CD4-positive, CD25-positive, alpha-beta regulatory T cell (primary cell): ENCODE data around the gene CACNA2D1. TPM values are rescaled to one million over a fixed set of nuclear protein-coding genes. Genes with fewer than 3 reads are reported as not detected.

Source experiments
- ATAC-seq, 2 donors: fragments of 150-1000 bp; cut with Tn5 transposase; one replicate each; pipeline ENCODE4 v1.10.0; 2021; ENCODE audit warnings: low read depth in 2 of 2, moderate number of reproducible peaks in 2 of 2, moderate library complexity in 1 of 2
- DNase-seq, 3 donors: peaks; one replicate each; pipeline versions ENCODE4 v3.0.0 to v3.0.0-alpha.2; 2012 to 2022; ENCODE audit warnings: mixed read lengths in 1 of 3
- H3K27ac ChIP-seq: one replicate; pipeline ENCODE4 v1.7.0; 2013; ENCODE audit warnings: mild to moderate bottlenecking, low read length; ENCODE audit not compliant: insufficient read depth, poor library complexity, severe bottlenecking
- H3K27me3 ChIP-seq: one replicate; pipeline ENCODE4 v1.7.0; 2013; ENCODE audit warnings: low read length; ENCODE audit not compliant: control insufficient read depth, insufficient read depth
- H3K36me3 ChIP-seq: one replicate; pipeline ENCODE4 v1.7.0; 2013; ENCODE audit warnings: mild to moderate bottlenecking, low read length, moderate library complexity; ENCODE audit not compliant: control insufficient read depth, insufficient read depth
- H3K4me1 ChIP-seq: 2 replicates; pipeline ENCODE4 v1.7.0; 2013; ENCODE audit warnings: mild to moderate bottlenecking, low read length; ENCODE audit not compliant: insufficient read depth, control insufficient read depth, poor library complexity, severe bottlenecking
- H3K4me3 ChIP-seq: one replicate; pipeline ENCODE4 v1.7.0; 2013; ENCODE audit warnings: low read depth, mild to moderate bottlenecking, low read length, moderate library complexity
- H3K9me3 ChIP-seq, 2 experiments: 1 replicate in 1 of 2; 2 replicates in 1 of 2; pipeline ENCODE4 v1.7.0; 2013; ENCODE audit warnings: low read length in 2 of 2, mild to moderate bottlenecking in 1 of 2, moderate library complexity in 1 of 2; ENCODE audit not compliant: control insufficient read depth in 2 of 2
- H3K27ac Mint-ChIP-seq, 3 donors: one replicate each; pipeline ENCODE4 v1.8.0; 2020 to 2022; ENCODE audit warnings: mild to moderate bottlenecking in 3 of 3, mixed read lengths in 3 of 3, moderate library complexity in 2 of 3
- H3K27me3 Mint-ChIP-seq: one replicate; pipeline ENCODE4 v1.8.0; 2022; ENCODE audit warnings: mild to moderate bottlenecking, mixed read lengths
- H3K36me3 Mint-ChIP-seq: one replicate; pipeline ENCODE4 v1.8.0; 2020; ENCODE audit warnings: mixed read lengths
- H3K4me1 Mint-ChIP-seq, 4 donors: one replicate each; pipeline ENCODE4 v1.8.0; 2020 to 2022; ENCODE audit warnings: mixed read lengths in 4 of 4, mild to moderate bottlenecking in 1 of 4
- H3K4me3 Mint-ChIP-seq, 4 donors: one replicate each; pipeline ENCODE4 v1.8.0; 2020 to 2022; ENCODE audit warnings: mild to moderate bottlenecking in 4 of 4, mixed read lengths in 4 of 4, moderate library complexity in 3 of 4
- H3K9me3 Mint-ChIP-seq, 7 donors: one replicate each; pipeline ENCODE4 v1.8.0; 2020 to 2022; ENCODE audit warnings: mixed read lengths in 7 of 7, mild to moderate bottlenecking in 3 of 7, moderate library complexity in 2 of 7
- polyA plus RNA-seq, 4 donors: library from polyadenylated mRNA; unstranded; fragments of 300-500 nt; fragmentation: Illumina TruSeq; gene quantifications; one replicate each; pipeline ENCODE4 v1.2.3, GENCODE V29; 2021
- total RNA-seq: library from RNA; stranded (reverse); gene quantifications from one replicate; pipeline ENCODE4 v1.2.3, GENCODE V29; 2022

CACNA2D1 gene
- total and polyA plus RNA-seq, 5 donors from 2014 or later: not detected

GRCh38 chr7:82230811-82231581 is 212.6 kb downstream of the CACNA2D1 start:
- no peak overlapping the region for H3K4me3 Mint-ChIP-seq
- H3K4me1 Mint-ChIP-seq: no peaks in the 10 kb centered on the region
- peaks cover 0 to 11% (median 2%) of the 10 kb centered on the region in 7 donors for H3K9me3 Mint-ChIP-seq
- Histone ChIP-seq H3K36me3 (no peaks in the 10 kb centered on the region), H3K27me3 (no peaks in the 10 kb centered on the region), H3K4me1 (no peaks in the 10 kb centered on the region), H3K4me3 (no peak overlapping the region), H3K9me3 (no peaks in the 10 kb centered on the region), H3K27ac (no peak overlapping the region)
- no peak for ATAC-seq
- H3K27me3 Mint-ChIP-seq: no peaks in the 10 kb centered on the region
- no peaks in the 10 kb centered on the region for H3K36me3 Mint-ChIP-seq
- no peak overlapping the region for H3K27ac Mint-ChIP-seq
- no peak for DNase-seq

DNA sequence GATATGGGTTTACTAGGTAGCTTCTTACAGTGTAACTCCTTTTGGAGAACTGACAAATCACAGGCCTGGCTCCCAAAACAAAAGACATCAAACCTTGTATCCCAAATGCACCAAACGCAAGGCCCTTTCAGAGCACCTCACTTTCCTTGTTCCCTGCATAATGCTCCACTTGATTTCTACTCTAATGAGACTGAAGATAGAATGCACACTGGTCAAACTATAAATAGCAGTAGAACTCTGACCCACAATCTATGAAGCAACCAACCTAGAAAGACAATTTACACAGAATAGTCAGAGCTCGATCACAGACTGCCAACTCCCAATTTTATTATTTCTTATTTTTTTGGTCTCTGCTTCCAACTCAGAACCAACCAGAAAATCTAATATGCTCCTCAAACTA is 214.4 kb downstream of the CACNA2D1 start:
- ATAC-seq: no peak
- H3K27ac ChIP-seq: no peak overlapping the region
- H3K27ac Mint-ChIP-seq: peak overlapping the region in 1 of 3 donors; percentile 7
- H3K4me1 Mint-ChIP-seq: no peaks in the 10 kb centered on the region
- H3K9me3 Mint-ChIP-seq: peaks cover 0 to 14% (median 0%) of the 10 kb centered on the region in 7 donors
- no peaks in the 10 kb centered on the region for H3K36me3 Mint-ChIP-seq
- H3K36me3 ChIP-seq: no peaks in the 10 kb centered on the region
- no peak for DNase-seq
- no peak overlapping the region for H3K4me3 Mint-ChIP-seq
- H3K4me3 ChIP-seq: no peak overlapping the region
- no peaks in the 10 kb centered on the region for H3K27me3 ChIP-seq
- H3K9me3 ChIP-seq: peaks cover 0 to 2% of the 10 kb centered on the region in 2 experiments
- no peaks in the 10 kb centered on the region for H3K27me3 Mint-ChIP-seq
- H3K4me1 ChIP-seq: no peaks in the 10 kb centered on the region

- Histone ChIP-seq H3K36me3 (no peaks in the 10 kb centered on the region), H3K27ac (no peak overlapping the region), H3K27me3 (no peaks in the 10 kb centered on the region), H3K4me3 (no peak overlapping the region), H3K4me1 (no peaks in the 10 kb centered on the region), H3K9me3 (peaks cover 0 to 2% of the 10 kb centered on the region in 2 experiments)
- Mint-ChIP-seq H3K4me3 (no peak overlapping the region), H3K9me3 (peaks cover 0 to 13% (median 0%) of the 10 kb centered on the region in 7 donors), H3K27ac (no peak overlapping the region), H3K36me3 (no peaks in the 10 kb centered on the region), H3K4me1 (no peaks in the 10 kb centered on the region), H3K27me3 (no peaks in the 10 kb centered on the region)
- no peak for DNase-seq
- ATAC-seq: no peak
These were observed 217.4 kb downstream of the CACNA2D1 start for GRCh38 chr7:82226191-82226590.

DNA sequence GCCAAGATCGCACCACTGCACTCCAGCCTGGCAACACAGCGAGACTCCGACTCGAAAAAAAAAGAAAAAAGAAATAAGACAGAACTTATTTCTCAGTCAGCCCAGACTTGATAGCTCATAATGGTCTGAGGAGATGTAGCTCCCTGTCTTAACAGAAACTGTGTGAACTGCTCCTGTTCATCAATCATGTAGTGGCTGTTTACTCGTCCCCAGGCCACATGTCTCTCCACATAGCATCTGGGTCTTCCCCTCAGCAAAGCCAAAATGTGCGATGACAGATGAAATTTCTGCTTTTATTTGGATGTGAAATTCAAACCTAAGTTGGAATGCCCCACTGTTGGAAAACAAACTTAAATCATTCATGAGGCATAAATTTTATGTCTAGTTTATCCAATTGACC is 219.0 kb downstream of the CACNA2D1 start:
- H3K4me1 Mint-ChIP-seq: no peaks in the 10 kb centered on the region
- H3K36me3 Mint-ChIP-seq: no peaks in the 10 kb centered on the region
- H3K27me3 Mint-ChIP-seq: no peaks in the 10 kb centered on the region
- Histone ChIP-seq H3K27ac (no peak overlapping the region), H3K4me1 (no peaks in the 10 kb centered on the region), H3K27me3 (no peaks in the 10 kb centered on the region), H3K9me3 (peaks cover 0 to 2% of the 10 kb centered on the region in 2 experiments), H3K36me3 (no peaks in the 10 kb centered on the region), H3K4me3 (no peak overlapping the region)
- H3K27ac Mint-ChIP-seq: no peak overlapping the region
- no peak overlapping the region for H3K4me3 Mint-ChIP-seq
- H3K9me3 Mint-ChIP-seq: peaks cover 0 to 13% (median 0%) of the 10 kb centered on the region in 7 donors
- ATAC-seq (no peak), DNase-seq (no peak)

DNA sequence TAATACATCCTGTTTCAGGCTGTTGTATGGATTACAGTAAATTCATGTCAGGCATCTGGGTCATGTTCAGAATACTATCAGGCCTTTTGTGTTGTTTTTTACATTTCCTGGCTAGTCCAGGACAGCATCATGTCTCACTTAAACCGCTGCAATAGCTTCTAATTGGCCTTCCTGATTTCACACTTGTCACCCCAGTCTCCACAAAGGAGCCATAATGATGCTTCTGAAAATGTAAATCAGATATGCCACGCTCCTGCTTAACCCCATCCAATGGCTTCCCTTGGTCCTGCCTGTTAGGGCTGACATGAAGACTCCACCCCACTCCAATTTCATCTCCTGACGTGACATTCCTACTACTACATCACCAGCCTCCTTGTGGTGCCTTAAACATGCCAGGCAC is 220.0 kb downstream of the CACNA2D1 start:
- no peaks in the 10 kb centered on the region for H3K27me3 Mint-ChIP-seq
- no peak for DNase-seq
- Histone ChIP-seq H3K27me3 (no peaks in the 10 kb centered on the region), H3K36me3 (no peaks in the 10 kb centered on the region), H3K4me3 (no peak overlapping the region), H3K4me1 (no peaks in the 10 kb centered on the region), H3K9me3 (peaks cover 0 to 2% of the 10 kb centered on the region in 2 experiments), H3K27ac (no peak overlapping the region)
- H3K36me3 Mint-ChIP-seq: no peaks in the 10 kb centered on the region
- H3K4me3 Mint-ChIP-seq: no peak overlapping the region
- no peak for ATAC-seq
- no peak overlapping the region for H3K27ac Mint-ChIP-seq
- no peaks in the 10 kb centered on the region for H3K4me1 Mint-ChIP-seq
- H3K9me3 Mint-ChIP-seq: peaks cover 0 to 11% (median 0%) of the 10 kb centered on the region in 7 donors

DNA sequence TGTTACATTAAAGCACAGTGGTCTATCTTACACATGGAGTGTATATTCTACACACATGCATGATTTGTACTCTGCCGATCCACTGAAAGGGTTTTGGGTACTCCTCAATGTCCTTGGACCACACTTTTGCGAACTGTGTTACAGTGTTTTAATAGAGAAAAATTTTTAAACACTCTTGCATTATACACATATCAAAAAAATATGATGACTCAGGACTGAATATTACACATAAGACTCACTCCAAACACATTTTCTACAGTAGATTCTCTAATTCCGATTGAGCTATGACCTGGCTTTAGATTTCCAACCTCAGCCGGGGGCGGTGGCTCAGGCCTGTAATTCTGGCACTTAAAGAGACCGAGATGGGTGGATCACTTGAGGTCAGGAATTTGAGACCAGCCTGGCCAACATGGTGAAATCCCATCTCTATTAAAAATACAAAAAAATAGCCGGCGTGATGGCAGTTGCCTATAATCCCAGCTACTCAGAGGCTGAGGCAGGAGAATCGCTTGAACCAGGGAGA is 222.4 kb downstream of the CACNA2D1 start:
- H3K36me3 ChIP-seq: no peaks in the 10 kb centered on the region
- H3K4me1 ChIP-seq: no peaks in the 10 kb centered on the region
- H3K4me1 Mint-ChIP-seq: no peaks in the 10 kb centered on the region
- no peaks in the 10 kb centered on the region for H3K27me3 Mint-ChIP-seq
- H3K27me3 ChIP-seq: no peaks in the 10 kb centered on the region
- H3K4me3 ChIP-seq: no peak overlapping the region
- H3K36me3 Mint-ChIP-seq: no peaks in the 10 kb centered on the region
- H3K27ac Mint-ChIP-seq: no peak overlapping the region
- H3K27ac ChIP-seq: no peak overlapping the region
- H3K4me3 Mint-ChIP-seq: no peak overlapping the region
- ATAC-seq (no peak), DNase-seq (no peak)
- H3K9me3 ChIP-seq: peaks cover 0 to 2% of the 10 kb centered on the region in 2 experiments
- peaks cover 0 to 7% (median 0%) of the 10 kb centered on the region in 7 donors for H3K9me3 Mint-ChIP-seq

DNA sequence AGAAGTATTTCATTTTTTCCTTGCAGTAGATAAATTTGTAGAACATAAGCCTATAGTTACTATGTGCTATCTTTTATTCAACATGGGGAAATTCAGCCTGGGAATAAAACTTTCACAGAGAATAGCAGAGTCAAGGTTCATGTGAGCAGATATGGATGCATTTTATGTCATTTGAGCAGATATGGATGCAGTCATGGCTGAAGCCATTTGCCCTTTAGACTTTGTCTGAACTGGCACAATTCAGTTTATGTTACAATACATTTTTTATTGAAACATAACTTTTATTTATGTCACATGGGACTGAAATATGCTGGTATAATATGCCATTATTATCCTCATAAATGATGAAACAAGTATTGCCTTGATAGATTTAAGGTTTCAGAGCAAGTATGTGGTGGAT is 231.1 kb downstream of the CACNA2D1 start:
- peaks cover 0 to 2% of the 10 kb centered on the region in 2 experiments for H3K9me3 ChIP-seq
- ATAC-seq: no peak
- no peaks in the 10 kb centered on the region for H3K36me3 ChIP-seq
- H3K27ac ChIP-seq: no peak overlapping the region
- Mint-ChIP-seq H3K4me3 (no peak overlapping the region), H3K9me3 (peaks cover 0 to 10% (median 2%) of the 10 kb centered on the region in 7 donors), H3K27me3 (no peaks in the 10 kb centered on the region), H3K36me3 (no peaks in the 10 kb centered on the region), H3K27ac (no peak overlapping the region), H3K4me1 (no peaks in the 10 kb centered on the region)
- H3K4me3 ChIP-seq: no peak overlapping the region
- DNase-seq: no peak
- no peaks in the 10 kb centered on the region for H3K27me3 ChIP-seq
- no peaks in the 10 kb centered on the region for H3K4me1 ChIP-seq

- Histone ChIP-seq H3K4me3 (no peak overlapping the region), H3K4me1 (no peaks in the 10 kb centered on the region), H3K36me3 (no peaks in the 10 kb centered on the region), H3K27ac (no peak overlapping the region), H3K9me3 (peaks cover 0 to 2% of the 10 kb centered on the region in 2 experiments), H3K27me3 (no peaks in the 10 kb centered on the region)
- DNase-seq (no peak), ATAC-seq (no peak)
- H3K9me3 Mint-ChIP-seq: peaks cover 0 to 10% (median 2%) of the 10 kb centered on the region in 7 donors
- H3K27me3 Mint-ChIP-seq: no peaks in the 10 kb centered on the region
- H3K4me3 Mint-ChIP-seq: no peak overlapping the region
- H3K27ac Mint-ChIP-seq: no peak overlapping the region
- no peaks in the 10 kb centered on the region for H3K36me3 Mint-ChIP-seq
- H3K4me1 Mint-ChIP-seq: no peaks in the 10 kb centered on the region
These were observed 232.2 kb downstream of the CACNA2D1 start for GRCh38 chr7:82211333-82211732.
